Left colon (tissue), 2 donors: ENCODE data around the gene SRBD1. TPM values are rescaled to one million over a fixed set of nuclear protein-coding genes. Genes with fewer than 3 reads are reported as not detected.

Experiments used
- ATAC-seq: fragments of 200-7000 bp; cut with Tn5 transposase; one replicate; pipeline ENCODE4 v1.9.1; 2020; ENCODE audit warnings: mild to moderate bottlenecking, moderate library complexity
- DNase-seq, 2 donors: peaks; one replicate each; pipeline ENCODE4 v3.0.0-alpha.2; 2020
- intact Hi-C, 2 donors: fragments of 100-400 bp; cut with DNase I in 1 of 2; cut with micrococcal nuclease in 1 of 2; formaldehyde crosslinking; loops; one replicate each; pipeline versions ENCODE4 v1.11.2 to v1.14.0; 2022; cut with DNase I, micrococcal nuclease
- total RNA-seq, 2 donors: library from RNA; stranded (reverse); fragmentation: NEBNext Ultra II Directional; extraction: Animal tissue kit (Norgen Biotek cat#: 25700); gene quantifications; one replicate each; pipeline ENCODE4 v1.2.1, GENCODE V29; 2021
- donor health status: DM: no; HTN: no; CAD: no.
- donor health status: DM: yes; HTN: yes; CAD: no.

SRBD1 gene
- total RNA-seq, 2 donors from 2014 or later: 14.6 to 16.2 TPM

GRCh38 chr2:45607701-45608100, 3.4 kb downstream of the SRBD1 start:
- DNase-seq (no peak), ATAC-seq (no peak)
- intact Hi-C loops: no loop called here

DNA sequence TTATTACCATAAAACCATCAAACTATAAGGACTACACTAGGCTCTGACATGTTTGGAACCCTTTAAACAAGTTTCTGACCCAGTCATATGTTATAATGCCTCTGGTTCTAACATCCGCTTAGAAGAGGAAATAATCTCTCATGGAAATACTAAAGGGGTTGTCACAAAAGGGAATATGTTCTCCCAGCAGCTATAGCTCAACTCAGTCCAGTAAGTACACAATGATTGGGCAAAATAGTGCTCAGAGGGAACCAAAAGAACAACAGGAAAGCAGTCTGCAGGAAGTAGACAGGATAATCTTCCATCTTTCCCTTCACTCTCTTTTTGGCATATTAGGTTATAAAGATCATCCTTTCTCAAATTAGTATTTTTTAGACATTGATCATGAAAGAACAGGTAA, 4.3 kb downstream of the SRBD1 start:
- ATAC-seq: no peak
- intact Hi-C loops: no loop called here
- DNase-seq: no peak

DNA sequence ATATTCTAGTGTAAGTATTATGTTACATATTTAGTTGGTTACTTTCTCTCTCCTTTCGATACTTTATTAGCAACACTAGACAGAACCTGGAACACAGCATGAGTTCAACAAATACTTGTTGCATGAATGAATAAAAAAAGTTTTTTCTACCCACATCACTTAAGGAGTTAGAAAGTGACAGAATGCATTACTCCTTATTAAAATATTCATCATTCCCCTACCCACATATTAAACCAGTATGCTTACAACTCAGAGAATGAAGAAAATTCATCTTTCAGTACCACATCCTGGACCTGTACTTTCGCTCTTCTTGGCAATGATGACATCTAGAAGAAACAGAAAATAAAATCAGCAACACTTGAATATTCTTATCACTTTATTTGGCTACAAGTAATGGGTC, 6.0 kb downstream of the SRBD1 start:
- DNase-seq: no peak
- intact Hi-C loops: no loop called here
- ATAC-seq: no peak

GRCh38 chr2:45602624-45603023, 8.4 kb downstream of the SRBD1 start:
- no peak for ATAC-seq

GRCh38 chr2:45598545-45598944, 12.5 kb downstream of the SRBD1 start:
- DNase-seq (no peak), ATAC-seq (no peak)
- intact Hi-C loops: no loop called here

More at GRCh38 chr2:45602624-45603023, 8.4 kb downstream of the SRBD1 start:
- intact Hi-C loops: no loop called here
- no peak for DNase-seq

- no peak for ATAC-seq
- no peak for DNase-seq
- intact Hi-C loops: no loop called here
Measured at GRCh38 chr2:45596761-45597160, 14.3 kb downstream of the SRBD1 start.

GRCh38 chr2:45595721-45596435, 15.2 kb downstream of the SRBD1 start:
- intact Hi-C loops: no loop called here
- DNase-seq (peak in 1 of 2 donors; percentile 28), ATAC-seq (no peak)

DNA sequence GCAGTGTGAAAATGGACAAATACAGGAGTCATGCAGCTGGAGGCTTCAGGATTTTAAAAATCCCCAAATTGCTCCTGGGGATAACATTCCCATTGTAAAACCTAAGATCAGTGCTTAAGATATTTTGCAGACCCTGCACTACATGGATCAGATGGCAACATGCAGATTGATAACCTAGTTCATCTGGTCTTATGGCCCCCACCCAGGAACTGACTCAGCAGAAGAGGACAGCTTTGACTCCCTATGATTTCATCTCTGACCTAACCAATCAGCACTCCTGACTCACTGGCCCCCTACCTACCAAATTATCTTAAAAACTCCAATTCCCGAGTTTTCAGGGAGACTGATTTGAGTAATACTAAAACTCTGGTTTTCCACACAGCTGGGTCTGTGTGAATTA, 20.0 kb downstream of the SRBD1 start:
- intact Hi-C loops: no loop called here
- DNase-seq (no peak), ATAC-seq (no peak)

GRCh38 chr2:45588158-45588829, 22.8 kb downstream of the SRBD1 start:
- DNase-seq (no peak), ATAC-seq (no peak)
- intact Hi-C loops: no loop called here

GRCh38 chr2:45586600-45586999, 24.5 kb downstream of the SRBD1 start:
- intact Hi-C loops: no loop called here
- DNase-seq: no peak
- ATAC-seq: no peak

- intact Hi-C loops: no loop called here
- ATAC-seq: peak; percentile 84
- DNase-seq: peak in 1 of 2 donors; percentile 9
Measured at GRCh38 chr2:45585267-45585861, 25.7 kb downstream of the SRBD1 start.

DNA sequence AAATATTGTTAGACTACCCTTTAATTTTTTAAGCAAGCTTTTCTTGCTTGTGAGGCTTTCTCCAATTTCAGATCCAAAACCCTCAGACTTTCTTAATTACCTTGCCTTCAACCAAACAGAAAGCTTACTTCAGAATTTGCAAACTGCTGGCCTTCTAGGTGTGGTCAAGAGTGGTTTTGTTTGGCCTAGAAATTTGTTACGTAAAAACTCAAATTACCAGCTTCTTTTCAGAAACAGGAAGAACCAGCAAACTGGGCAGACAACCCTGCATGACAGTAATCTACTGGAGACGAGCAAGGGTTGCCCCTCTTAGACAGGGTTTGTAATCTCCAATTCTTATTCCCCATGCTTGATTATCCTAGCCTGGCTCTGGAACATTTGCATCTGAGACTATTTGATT, 27.1 kb downstream of the SRBD1 start:
- no peak for ATAC-seq
- DNase-seq: no peak
- intact Hi-C loops: no loop called here

- intact Hi-C loops: no loop called here
- DNase-seq (no peak), ATAC-seq (no peak)
Measured at GRCh38 chr2:45582522-45582921, 28.5 kb downstream of the SRBD1 start.

DNA sequence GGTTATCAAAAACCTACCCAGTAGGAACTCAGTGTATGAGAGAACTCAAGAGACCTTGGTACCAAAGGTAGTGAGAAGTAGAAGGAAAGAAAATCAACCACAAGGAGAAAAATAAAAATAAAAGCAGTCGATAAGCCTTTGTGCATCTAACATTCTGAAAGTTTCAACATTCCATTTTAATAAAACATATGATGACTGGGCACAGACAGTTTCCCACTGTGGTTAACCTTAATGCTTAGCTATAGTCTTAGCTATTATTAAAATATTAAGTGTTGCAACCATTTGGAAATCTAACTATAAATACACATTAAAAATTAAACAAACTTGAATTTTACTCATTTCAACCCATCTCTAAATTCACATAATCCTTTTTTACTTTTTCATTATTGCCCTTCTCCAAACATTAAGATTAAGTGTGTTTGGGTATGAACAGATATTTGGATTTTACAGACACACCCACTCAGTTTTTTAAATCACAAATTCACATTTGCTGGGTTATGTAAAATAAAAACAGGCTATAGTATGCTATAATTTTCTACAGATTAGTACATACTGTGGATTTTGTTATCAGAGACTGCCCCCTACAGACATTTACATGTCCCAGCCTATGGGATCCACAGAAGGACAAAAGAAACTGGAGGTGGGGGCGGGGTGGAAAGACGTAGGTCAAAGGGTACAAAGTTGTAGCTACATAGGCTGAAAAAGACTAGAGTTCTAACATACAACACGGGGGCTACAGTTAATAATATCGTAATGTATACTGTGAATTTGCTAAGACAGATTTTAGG, 32.8 kb downstream of the SRBD1 start:
- DNase-seq (peak in 1 of 2 donors; percentile 43), ATAC-seq (peak; percentile 92)
- intact Hi-C loops: no loop called here

GRCh38 chr2:45577441-45577840, 33.6 kb downstream of the SRBD1 start:
- ATAC-seq: peak; percentile 86
- intact Hi-C loops: no loop called here
- DNase-seq: no peak

DNA sequence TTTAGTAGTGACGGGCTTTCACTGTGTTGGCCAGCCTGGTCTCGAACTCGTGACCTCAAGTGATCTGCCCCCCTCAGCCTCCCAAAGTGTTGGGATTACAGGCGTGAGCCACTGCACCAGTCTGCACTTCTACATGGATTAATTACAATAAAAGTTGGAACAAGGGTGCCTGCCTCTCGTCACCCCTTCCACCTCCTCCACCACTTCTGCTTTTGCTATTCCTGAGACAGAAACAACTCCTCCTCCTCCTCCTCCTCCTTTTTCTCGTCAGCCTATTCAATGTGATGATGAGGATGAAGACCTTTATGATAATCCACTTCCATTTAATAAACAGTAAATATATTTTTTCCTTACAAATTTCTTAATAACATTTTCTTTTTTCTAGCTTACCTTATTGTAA, 35.2 kb downstream of the SRBD1 start:
- ATAC-seq (no peak), DNase-seq (no peak)
- intact Hi-C loops: no loop called here

DNA sequence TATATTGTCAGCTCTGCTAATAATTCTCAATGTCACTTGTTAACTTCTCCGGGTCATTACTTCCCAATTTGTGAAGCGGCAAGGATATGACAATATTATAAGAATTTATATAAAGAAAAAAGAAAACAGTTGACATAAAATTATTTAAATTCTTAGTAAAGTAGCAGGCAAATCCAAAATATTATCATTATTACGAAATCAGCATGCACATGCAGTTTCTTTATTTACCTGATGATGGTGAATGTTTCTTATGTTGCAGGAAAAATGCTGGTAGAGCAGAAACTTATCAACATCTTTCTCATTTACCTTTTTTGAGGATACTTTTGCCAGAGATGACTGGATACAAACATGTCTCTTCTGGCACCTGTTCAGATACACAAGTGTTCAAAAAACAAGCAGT, 38.1 kb downstream of the SRBD1 start:
- intact Hi-C loops: no loop called here
- DNase-seq (no peak), ATAC-seq (no peak)

GRCh38 chr2:45571940-45572339, 39.1 kb downstream of the SRBD1 start:
- intact Hi-C loops: no loop called here
- ATAC-seq: no peak
- no peak for DNase-seq

DNA sequence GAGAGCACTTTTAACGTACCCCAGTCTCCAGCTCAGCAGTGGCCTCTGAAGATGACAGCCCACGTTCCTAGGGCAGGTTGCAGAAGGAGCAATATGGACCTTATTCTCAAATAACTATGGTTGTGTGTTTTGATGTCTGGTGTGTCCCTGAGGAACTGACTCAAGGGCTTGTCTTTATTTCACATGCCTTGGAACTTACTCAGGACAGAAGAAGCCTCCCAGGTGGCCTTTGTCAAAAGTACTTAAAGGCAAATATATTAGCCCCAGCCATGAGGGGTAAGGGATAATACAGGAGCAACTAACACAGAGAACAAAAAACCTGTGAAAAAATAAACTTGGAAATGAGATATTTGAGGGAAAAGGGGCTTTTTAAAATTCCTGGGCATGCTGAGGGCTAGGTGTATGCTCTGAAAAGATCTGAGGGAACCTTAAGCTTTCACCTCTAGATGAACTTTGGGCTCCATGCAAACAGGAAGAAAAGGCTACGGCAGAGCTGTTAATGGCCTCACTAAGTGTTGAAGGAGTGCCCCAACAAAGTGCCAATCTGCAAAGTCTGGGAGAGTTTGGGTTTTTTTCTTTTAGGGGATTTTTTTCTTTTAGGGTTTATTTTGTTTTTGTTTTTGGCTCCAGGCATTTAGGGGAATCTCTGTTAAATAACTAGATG, 40.3 kb downstream of the SRBD1 start:
- no peak for DNase-seq
- intact Hi-C loops: no loop called here
- ATAC-seq: peak; percentile 68
